ENCODE data around the gene BCO1.
A peak's percentile ranks its signal among the peaks of the same experiment; 100 is the strongest.

Gene BCO1

GRCh38 chr16:81251871-81252270 lies 13.4 kb downstream of the BCO1 start:
- TF ChIP-seq CTCF (conservative IDR thresholded peaks at IDR 0.05), result no peak
- H3K27ac ChIP-seq, result no peak overlapping the region

- TF ChIP-seq CTCF (conservative IDR thresholded peaks at IDR 0.05), result no peak
- H3K27ac ChIP-seq, result no peak overlapping the region
These were observed 14.7 kb downstream of the BCO1 start for GRCh38 chr16:81253141-81253540.

- H3K27ac ChIP-seq, result no peak overlapping the region
- TF ChIP-seq CTCF (conservative IDR thresholded peaks at IDR 0.05), result no peak
These were observed 16.5 kb downstream of the BCO1 start for GRCh38 chr16:81254922-81255526.

GRCh38 chr16:81259916-81260315 lies 21.4 kb downstream of the BCO1 start:
- no peak for TF ChIP-seq CTCF (conservative IDR thresholded peaks at IDR 0.05)
- no peak overlapping the region for H3K27ac ChIP-seq

- TF ChIP-seq CTCF (conservative IDR thresholded peaks at IDR 0.05), result peak; percentile 59
- no peak overlapping the region for H3K27ac ChIP-seq
These were observed 22.7 kb downstream of the BCO1 start for GRCh38 chr16:81261049-81261648.

GRCh38 chr16:81263470-81264220 lies 25.2 kb downstream of the BCO1 start:
- H3K27ac ChIP-seq, result no peak overlapping the region
- 0 out of 2 replicates have a peak, but pooled peaks have one; percentile 28 for TF ChIP-seq CTCF (conservative IDR thresholded peaks at IDR 0.05)

- TF ChIP-seq CTCF (conservative IDR thresholded peaks at IDR 0.05), result no peak
These were observed 25.9 kb downstream of the BCO1 start for GRCh38 chr16:81264386-81264785.

More at GRCh38 chr16:81264386-81264785, 25.9 kb downstream of the BCO1 start:
- H3K27ac ChIP-seq, result no peak overlapping the region

Data from VCaP (cell line).